GM21786 (cell line): ENCODE results near the gene TTC22.

ENCODE experiments used
- ATAC-seq: cut with Tn5 transposase; IDR thresholded peaks from one replicate; pipeline ENCODE4 v1.9.1; 2021; ENCODE audit not compliant: unreplicated experiment

TTC22 gene

DNA sequence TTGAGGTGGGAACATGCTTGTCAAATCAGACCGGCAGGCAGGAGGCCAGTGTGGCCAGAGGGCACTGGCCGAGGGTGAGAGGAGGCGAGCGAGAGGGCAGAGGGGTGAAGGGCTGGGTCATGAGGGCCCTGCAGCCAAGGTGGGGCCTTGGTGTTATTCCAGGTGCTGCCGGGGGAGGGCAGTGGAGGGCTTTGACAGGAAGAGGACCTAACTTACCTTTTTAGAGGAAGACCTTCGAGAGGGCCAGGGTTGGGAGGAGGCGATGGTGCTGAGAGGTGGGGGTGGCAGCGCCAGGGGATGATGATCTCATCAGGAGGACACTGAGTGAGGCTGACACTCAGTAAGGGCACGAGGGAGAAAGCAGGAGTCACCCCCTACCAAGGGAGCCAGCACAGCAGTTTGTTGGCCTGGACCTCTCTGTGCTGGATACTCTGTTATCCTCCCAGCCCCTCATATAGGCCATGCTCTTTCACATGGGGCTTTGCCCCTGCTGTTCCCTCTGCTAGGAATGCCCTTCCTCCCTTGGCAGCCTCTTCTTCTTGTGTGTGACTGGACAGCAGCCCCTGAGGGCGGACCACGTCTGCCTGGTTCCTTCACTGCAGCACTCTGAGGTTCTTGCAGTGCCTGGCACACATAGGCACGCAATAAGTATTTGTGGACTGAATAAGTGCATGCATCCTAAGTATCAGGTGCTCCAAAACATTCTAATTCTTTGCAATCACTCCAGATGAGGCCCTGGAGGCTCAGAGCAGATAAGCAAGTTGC is 7.5 kb upstream of the TTC22 start:
- ATAC-seq, result no peak

DNA sequence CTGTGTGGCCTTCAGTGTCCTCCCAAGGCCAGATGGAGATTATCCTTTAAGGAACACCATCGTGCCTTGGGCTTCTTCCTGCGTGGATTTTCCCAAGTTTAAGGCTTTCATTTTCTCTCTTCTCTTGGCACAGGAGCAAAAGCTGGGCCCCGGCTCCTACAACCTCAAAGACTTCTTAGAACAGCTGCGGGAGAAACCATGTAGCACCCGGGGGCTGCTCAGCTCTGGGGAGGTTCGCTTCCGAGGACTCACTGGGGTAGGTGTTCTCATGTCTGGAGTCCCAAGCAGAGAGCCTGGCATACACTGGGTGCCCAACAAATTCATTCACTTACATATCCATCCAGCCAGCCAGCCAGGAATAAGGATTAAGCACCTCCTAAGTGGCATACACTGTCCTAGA is 6.6 kb upstream of the TTC22 start:
- ATAC-seq, result no peak

DNA sequence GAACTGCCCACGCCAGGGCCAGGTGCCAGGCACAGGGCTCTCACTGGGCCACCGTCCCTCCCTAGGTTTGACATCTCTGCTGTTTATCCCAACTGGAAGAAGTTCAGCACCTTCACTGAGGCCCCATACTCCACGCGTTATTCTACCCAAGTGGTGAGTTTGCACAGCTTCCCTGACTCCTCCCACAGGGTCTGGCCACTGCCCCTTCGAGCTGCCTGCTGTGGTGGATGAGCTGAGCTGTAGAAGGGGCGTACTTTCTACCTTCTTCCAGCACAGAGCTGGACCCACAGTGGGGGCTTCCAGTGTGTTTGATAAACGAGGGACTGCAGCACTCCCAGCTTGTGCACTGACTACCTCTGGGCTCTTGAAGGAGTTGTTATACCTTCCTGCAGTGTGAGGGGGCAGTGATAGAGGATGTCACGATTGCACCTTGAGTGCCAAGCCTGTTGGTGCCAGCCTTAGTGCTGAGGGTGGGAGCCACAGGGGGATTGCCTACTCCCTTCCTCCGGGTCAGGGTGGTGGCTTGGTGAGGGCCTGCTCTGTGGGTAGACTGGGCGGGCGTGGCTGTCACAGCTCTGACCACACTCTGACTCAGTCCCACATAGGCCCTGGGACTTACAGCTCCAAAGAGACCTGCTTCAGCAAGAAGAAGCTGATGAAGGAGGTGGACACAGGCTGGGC is 5.9 kb upstream of the TTC22 start:
- ATAC-seq, result no peak

DNA sequence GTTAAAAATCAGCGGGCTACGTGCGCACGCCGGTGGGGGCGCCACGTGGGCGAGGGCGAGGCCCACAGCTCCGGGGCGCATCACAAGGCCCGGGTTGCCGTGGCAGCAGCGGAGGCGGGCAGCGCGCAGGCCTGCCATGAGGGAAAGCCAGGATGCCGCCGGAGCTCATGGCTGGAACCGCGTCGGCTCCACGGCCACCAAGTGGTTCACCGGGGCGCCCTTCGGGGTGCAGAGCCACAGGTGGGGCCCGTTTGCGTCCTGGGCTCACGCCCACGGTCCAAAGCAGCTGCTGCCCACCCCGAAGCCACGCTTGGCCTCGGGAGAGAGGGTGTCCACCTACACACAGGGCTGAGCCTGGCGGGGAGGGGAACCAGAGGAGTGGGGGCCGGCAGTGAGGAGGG is 4.9 kb upstream of the TTC22 start:
- ATAC-seq, result no peak

DNA sequence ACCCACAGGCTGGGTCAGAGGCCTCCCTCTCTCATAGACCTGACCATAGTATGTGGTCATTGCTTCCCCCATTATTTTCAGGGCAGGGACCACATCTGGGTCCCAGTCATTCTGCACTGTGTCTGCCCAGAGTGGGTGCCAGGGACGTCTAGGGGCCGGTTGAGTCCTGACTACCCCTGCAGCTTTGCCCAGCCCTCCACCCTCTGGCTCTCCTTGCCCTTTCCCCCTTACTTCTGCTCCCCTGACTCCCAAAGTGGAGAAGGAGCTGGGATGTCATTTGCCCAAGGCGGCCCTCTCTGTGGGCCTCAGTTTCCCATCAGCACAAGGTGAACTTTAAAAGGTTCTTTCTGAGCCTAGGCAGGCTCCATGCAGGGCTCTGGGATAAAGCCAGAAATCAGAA is 4.3 kb upstream of the TTC22 start:
- ATAC-seq, result no peak

DNA sequence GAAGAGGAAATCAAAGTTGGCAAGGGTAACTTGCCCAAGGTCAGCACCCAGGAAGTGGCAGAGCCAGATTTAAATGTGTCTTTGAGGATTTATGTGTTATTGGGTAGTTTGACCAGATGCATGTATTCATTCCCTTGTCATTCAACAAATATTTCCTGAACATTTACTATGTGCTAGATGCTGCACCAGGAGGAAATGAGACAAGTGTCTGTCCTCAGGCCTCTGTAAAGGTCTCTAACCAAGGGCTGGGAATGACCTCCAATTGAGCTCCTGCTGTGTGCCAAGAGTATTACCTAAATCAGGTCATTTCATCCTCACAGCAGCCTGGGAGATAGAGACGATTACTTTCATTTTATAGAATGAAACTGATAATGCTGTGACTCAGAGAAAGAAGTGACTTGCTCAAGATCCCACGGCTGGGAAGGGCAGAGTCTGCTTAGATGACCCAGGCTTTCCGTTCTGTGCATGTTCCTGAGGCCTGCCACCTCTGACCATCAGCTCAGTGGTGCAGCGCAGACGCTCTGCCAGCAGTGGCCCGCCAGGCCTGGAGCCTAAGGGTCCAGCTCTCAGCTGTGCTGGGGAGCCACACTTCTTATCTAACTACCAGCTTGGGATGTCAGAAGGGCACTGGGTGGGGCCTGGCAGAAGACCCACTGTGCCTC is 3.5 kb upstream of the TTC22 start:
- no peak for ATAC-seq

DNA sequence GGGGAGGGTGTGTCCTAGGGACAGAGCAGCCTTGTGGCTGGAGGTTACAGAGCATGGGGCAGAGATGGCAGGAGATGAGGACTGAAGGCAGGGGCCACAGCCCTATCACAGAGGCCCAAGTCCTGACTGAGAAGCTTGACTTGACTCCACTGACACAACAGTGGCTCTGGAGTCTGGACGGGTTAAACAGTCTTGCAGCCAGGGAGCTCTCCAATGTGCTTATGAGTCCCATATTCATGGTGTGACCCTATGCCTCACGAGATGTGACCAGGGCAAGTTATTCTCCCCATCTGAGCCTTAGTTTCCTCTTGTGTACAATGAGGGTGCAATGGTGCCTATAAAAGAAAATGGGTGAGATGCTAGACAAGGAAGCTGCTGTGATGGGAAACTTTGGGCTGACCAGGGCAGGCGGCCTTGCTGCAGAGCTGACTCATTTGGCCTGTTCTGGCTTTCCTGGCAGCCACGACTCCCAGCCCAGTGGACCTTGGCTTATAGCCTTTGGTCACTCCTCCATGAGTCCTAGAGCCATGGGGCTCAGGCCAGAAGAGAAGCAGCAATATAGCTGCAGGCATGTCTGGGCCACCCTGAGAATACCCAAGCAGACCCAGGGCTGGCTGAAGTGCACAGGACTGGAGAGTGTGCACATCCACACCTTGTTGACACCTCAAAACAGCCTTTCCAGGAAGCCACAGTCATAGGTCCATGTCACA is 2.8 kb upstream of the TTC22 start:
- ATAC-seq, result no peak

DNA sequence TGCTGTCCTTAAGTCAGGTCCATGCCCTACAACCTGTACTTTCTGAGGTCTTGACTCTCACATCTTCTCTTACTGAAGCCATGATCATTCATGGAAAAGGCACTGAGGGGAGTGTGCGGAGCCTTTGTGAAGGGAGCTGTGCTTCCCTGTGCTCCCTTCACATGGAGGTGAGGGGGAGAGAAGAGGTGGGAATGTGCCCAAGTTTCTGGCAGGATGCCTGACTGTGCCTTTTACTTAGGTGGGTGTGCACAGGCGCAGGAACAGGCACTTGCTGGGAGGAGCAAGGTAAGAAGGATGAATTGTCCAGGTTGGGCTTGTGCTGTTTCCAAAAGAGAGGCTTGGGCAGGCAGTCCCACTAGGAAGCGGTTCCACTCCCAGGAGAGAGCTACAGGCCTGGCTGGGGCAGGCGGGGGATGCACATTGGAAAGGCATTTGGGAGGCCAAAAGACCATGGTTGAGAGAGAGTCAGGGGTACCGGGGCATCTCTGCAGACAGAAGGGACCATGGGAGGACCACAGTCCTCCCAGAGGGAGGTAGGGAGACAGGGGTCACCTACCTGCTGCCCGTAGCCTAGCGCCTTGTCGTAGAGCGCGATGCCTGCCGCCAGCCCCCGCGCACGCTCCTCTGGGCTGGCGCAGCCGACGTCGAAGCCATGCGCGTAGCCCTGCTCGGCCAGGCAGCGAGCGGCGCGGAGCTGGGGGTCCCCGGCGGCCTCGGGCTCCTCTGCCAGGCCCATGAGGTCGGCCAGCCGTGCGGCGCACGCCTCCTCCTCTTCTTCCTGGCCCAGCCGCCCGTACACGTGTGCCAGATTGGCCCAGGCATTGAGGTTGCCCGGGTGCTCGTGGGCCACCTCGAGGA is 853 bp downstream of the TTC22 start:
- no peak for ATAC-seq

DNA sequence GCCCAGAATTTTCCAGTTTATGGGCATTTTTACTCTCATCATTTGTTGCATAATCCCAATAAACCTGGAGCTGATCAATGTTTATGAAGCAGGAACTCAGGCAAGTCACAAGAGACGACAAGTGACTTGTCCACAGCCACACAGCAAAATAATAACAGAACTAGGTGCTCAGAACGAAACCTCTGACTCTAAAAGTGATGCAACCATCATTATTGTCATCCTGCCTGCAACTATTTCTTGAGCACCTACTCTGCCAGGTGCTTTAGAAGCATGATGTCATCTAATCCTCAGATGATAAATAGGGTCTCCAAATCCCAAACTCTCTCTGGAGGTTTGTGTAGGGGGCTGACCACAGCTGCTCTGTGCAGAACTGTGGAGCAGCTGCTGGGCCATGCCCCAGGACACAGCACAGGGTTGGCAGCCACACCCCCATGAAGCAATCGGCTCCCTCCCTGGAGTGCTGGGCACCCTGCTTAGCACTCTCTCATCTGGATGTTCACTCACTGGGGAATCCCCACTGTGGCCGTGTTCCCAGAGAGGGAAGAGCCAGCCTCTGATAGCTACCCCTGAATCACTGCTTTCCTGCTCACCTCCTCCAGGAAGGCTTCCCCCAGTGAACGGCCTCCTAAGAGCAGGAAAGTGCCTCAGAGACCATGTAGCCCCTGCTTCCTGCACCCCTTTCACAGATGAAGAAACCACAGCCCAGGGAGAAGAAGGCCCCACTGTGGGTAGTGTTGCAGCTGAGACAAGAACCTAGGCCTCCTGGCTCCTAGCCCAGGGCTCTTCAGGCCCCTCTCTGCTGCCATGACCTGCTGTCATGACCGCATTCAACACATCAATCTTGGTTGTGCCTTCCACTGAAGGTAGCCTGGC is 2.1 kb downstream of the TTC22 start:
- ATAC-seq, result peak; percentile 40

DNA sequence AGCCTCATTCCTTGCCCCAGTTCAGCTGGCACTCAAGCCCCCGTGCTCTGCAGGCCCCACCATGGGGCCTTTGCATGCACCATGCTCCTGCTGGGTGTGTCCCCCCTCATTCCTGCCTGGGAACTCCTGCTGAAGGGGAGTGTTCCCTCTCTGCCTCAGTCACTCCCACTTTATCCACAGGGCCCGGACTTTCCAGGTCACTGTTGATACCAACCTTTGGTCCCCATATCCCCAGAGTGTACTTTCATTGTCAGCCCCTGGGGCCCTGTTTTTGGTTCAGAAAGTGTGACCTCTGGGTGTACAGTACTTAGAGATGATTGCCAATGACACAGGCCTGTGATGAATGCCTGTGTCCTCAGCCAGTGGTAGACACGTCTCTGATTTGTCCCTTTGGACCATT is 2.9 kb downstream of the TTC22 start:
- no peak for ATAC-seq

DNA sequence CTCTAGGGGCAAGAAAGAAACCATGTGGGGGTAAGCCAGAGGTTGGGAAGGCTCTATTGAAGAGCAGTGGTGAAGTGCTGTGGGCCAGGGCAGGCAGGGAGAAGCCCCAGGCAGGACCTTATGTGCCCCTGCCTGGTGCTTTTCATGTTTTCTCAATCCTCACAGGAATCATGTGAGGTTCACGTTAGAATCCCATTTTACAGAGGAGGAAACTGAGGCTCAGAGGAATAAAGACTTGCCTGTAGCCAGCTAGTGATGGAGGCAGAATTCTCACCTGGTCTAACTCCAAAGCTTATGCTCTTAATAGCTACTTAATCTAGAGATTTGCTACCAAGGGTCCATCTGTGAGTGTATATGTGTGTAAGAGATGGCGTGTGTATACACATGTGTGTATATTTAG is 4.2 kb downstream of the TTC22 start:
- no peak for ATAC-seq

DNA sequence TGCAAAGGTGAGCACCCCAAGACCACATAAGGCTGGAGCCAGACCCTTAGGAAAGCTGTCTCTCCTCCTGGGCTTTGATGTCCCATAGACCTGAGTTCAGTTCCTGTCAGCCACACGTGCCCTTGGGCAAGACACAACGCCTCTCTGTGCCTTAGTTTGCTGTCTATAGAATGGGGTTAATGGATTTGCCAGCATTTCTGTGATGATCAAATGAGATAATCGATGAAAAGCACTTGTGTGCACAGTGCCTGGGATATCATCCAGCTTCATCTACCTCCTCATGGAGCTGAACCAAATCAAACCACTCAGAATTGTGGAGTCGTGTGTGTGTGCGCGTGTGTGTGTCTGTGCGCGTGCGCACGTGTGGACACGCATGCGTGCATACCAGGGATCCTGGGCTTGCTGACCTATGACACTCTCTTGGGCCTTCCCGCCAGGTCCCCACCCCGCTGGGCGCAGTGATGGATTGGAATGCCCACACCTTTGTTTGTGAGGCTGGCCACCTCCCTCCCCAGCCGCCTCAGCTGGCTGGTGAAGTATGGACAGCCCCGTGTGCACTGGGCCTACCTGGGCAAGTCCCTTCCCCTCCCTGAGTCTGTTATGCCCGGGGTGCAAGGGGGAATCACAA is 5.2 kb downstream of the TTC22 start:
- no peak for ATAC-seq

DNA sequence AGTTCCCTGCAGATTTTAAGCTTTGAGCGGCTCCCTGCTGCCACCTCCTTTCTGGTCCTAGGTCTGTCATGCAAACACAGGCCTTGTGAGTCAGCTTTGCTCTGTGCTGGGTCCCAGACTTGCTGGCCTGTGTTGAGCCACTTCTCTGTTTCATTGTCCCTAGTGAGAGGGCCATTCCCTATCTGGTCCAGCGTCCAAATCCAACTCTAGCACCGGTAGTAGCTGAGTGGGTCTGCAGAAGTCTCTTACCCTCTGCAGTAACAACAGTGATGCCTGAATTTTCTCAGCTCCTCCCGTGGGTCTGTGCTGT is 5.8 kb downstream of the TTC22 start:
- no peak for ATAC-seq

DNA sequence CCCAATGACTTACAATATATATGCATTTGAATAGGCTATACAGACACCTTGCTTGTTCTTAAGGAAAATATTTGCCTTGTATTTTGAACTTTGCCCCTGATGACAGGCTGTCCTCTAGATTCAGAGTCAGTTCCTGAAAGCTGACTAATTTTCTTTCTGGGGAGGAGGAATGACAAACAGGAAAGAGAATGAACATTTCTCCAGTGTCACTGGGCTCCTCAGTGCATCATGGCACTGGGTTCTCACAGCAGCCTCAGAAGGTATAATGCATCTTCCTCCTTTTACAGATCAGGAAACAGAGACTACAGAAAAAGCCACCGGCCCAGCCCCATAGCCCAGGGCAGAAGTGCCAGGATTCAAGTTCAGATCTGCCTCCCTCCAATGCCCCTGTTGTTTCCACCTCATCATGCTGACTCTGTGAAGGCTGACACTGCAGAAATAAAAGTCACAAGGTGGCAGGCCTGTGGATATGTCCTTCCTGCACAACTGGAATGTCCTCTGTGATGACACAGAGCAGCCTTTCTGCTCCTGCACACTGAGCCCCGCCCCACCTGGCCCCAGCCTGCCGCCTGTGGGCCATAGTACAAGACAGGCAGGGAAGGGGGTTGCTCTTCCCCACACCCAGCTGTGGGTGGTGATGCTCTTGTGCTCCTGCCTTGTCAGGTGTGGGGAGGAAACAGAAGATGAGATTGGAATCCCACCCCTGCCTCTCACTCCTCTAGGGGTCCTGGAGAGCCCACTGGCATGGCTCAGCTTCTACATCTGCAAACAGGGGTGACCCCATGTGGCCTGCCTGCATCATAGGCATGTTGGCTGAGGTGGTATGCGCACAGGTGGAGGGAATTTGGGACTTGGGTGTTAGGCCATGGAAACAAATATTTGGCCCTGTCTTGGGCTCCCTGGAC is 6.4 kb downstream of the TTC22 start:
- ATAC-seq, result no peak

DNA sequence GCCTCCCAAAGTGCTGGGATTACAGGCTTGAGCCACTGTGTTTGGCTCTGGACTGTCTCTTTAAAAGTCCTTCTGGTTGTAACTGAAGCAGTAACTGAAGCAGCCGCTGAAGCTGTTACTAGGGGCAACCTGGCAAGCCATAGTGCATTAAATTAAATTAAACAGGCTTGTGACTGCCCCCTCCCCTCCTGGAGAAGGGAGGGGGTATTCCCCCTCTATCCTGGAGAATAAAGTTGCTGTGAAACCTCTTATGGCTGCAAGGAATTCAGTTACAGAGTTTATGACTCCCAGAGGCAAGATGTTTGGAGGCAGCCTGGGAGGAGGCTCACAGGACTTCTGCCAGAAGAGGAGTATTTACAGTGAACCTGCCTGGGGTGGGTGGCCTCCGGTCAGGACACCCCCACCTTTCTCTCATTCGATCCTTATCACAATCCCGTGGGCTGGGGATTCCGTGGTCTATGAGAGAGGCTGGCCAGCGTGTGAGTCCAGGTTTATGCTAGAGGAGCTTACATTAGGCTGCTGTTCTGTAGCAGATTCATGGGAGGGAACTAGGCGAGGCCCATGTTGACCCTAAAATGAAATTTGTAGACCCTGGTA is 8.3 kb downstream of the TTC22 start:
- ATAC-seq, result no peak

DNA sequence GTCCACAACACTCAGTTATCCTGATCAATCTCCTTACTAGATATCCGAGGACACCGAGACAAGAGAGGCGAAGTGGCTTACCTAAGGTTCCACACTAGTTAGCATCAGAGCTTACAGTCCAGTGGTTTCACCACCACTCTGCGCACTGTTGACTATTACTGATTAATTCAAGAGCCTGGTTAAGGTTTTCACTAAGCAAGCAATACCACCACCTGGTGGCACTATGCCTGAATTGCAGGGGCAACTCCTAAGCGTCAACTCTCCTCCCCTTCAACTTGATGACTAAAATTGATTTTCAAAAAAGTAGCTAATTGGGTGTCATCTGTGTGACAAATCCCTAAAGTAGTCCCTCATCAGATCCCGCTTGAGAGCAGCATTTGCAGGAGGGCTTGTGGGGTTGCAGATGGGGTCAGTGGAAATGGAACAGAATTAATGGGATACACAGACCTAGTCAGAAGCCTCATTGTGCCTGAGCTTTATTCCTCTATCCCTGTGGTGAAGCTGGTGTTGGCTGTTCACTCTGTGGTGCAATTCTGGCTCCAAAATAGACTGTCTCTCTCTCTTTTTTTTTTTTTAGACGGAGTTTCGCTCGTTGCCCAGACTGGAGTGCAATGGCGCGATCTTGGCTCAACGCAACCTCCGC is 9.1 kb downstream of the TTC22 start:
- ATAC-seq, result no peak

DNA sequence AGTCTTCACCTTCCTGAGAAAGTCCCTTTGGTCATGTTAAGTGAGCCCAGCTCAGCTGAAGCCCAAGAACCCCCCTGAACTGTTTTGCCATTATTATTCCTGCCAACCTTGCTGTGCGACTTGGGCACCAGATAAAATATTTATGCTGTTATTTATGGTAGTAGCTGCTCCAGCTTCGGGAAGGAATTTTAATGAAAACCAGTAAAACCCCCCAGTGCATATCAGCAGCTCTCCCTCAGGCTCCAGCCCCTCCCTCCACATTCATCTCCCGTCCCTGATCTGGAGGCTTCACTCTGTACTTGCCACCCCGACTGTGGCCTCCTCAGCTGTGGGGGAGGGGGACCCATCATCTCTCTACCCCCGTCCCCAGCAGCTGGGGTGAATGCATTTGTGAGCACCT is 12.7 kb downstream of the TTC22 start:
- no peak for ATAC-seq

DNA sequence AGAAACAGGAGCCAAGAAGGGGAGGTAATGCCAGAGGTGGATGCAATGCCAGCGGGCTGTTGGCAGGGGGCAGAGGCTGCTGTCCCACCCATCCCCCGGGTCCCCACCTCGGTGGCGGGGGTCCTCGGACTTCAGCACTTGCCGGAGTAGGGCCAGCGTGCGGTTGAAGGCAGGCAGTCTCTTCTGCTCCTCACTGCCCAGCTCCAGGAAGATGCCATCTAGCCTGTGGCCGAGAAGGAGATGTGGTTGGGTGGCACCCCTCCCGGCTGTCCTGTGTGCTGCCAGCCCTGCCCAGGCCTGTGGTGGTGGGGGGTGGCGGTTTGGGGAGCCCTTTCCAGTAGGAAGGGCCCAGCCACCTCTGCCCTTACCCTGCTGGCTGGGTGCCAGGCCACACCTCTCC is 13.5 kb downstream of the TTC22 start:
- ATAC-seq, result no peak
